ENCODE data around the gene MSI2.

Gene MSI2

DNA sequence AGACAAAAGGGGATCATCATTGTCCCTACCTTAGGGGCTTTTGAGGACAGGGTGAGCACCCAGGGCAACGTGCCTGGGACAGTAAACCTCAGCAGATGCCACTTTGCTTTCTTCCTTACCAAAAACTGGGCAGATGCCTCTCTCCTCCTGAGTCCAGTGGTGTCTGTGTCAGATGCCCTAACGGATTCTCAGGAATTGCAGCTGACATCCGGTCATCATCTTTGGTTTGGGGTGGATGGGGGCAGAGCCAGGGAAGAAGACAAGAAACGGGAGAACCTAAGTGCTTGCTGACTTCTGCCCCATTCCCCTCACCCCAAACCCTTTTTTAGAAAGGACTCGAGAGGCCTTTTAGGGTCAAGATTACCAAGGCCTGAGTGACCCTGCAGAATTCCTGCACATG lies 187.5 kb downstream of the MSI2 start:
- no peak for DNase-seq

DNA sequence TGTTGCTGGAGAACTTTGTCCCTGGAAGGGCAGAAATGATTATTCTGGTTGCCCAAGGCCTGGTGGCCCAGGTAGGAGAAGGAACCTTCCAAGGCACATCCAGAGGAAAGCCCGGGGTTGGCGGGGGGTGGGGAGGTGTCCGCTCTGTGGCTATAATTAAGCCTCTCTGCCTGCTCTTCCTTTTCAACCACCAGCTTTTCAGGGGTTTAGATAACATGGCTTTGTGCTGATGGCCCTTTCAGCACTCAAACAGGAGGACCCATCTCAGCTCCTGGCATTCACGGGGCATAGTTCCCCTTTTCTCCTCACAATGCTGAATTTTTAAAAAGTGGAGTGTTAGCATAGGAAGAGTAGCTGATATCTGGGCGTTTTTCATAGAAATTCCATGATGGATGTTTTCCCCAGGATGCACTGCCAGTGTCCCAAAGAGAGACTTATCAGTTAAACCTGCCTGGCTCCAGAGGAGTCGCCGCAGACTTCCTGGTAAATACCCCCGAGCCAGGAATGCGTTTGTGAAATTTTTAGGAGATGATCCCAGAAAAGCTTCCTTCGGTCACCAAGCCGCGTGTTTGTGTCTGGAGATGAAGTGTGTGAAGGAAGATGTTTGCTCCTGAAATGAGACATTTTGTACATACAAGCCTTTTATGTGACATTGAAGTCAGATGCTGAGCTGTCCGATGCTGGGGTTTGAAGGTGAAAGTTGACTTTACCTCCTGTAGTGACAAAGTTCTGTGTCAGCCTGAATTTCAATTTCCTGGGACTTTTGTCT lies 188.5 kb downstream of the MSI2 start:
- no peak for DNase-seq

DNA sequence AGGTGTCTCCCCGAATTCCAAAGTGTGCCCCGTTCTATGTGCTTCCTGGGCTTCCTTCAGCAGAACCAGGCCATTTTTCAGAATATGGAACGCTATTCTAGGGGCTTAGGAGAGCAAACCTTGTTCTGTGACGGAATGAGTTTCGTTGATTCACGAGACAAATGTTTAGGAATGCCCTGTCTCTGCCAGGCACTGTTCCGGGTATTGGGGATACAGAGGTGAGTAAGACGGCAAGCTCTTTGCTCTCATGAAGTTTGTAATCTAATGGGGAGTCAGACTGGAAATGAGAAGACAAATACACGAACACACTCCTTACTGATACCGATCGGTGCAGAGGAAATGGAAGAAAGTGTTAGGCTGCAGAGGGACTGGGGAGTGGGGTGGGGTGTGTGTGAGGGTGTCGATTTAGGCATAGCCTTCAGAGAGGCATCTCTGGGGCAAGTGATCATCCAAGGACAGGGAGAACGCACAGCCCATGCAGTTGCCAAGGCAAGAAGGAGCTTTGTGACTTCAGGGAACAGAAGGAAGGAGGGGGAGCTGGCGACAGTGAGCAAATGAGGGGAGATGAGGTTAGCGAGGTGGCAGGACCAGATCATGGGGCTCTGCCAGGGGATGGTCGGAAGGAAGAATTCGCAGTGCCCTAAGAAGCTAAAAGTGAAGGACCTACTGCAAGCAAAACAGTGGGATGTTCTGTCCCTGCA lies 189.6 kb downstream of the MSI2 start:
- no peak for DNase-seq

DNA sequence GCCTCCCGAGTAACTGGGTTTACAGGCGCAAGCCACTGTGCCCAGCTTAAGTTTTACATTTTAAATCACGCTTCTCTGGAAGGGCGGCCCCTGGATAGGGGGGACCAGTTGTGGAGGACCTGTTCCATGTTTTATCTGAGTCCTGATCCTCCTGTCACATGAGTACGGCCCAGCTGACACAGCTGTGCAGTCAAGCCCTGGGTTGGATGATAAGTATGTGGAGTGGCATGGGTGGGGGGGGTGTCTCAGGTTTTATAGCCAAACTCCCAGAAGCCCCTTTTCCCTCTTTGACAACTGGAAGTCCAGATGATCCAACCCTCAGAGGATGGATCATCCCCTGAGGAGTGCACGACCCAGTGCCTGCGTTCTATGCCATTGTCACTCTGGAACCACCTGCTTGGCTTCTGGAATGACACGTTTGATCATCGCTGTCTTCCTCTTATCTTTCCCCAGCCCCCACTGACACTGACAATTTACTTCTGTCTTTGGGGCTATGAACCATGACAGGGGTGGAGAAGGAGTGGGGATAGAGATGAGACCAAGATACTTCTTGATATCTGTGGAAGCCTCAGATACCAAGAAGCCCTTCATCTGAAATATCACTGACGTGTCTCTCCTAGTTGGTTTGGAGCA lies 191.2 kb downstream of the MSI2 start:
- no peak for DNase-seq

DNA sequence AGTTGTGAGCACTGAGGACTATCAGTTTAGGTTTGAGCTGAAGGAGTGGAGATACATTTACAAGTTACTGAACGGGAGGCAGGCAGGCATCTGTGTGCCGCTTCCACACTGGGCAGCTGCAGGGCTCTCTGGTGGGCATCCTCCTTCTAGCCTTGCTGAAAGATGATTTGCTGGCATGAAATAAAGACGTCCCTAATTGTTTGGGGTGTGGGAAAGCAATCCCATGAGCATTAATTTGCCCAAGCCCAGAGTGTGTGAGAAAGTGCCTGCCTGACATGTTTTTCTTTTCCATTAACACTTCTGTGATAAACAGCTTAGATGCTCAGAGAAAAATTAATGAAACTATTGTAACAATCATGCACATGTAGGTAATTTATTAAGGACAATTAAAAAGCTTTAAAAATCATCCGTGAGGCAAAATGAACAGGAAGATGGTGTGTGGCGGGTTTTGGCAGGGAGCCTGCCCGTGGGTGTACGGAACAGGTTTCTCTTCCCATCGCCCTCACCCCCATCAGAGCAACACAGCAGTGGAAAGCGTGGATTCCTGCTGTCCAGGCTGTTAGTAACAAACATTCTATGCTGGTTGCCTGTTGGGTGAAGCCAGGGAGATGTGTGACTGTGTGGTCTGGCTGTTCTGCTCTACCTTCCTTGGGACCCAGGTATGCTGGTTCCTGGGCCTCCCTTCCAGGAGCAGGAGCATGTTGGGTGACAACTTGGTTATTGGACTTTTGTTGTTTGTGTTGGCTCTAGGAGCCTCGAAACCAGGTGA lies 191.9 kb downstream of the MSI2 start:
- no peak for DNase-seq

DNA sequence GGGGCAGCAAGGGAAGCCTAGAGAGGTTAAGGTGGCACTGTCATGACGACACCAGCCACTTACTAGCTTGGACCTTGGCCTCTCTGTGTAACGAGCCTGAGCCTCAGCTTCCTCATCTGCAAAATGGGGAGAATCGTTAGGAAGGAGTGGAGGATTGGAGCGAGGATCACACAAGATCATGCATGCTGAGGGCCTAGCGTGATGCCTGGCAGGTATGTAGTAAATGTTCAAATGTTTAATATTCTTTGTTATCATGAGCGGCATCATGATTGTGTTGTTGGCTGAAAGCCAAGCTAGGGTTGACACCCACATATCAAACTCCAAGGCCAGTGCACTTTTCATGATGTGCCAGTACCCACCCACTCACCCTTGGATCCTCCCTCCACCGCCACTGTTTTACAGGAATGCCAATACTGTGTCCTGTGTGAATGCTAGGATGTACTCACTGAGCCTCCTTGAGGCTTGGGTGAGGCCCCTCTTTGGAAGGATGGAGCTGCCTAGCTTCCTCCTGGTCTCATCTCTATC lies 192.5 kb downstream of the MSI2 start:
- DNase-seq, result no peak

DNA sequence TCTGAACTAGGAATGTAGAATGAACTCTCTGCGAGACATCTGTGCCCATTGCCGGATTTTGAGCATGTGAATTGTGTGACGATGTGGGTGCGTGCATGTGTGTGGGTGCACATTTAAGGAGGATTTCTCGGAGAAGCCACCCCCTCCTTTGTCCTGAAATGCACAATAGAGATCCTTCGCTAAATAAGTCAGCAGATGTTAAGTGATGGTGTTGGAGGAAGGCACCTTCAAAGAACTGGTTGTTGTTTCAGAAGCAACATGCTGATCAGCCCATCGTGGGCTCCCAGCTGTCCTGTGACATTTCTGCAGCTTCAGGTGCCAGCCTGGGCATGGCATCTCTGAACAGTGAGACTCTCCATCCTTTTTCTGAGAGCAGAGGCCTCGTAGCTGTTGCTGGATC lies 194.9 kb downstream of the MSI2 start:
- no peak for DNase-seq

DNA sequence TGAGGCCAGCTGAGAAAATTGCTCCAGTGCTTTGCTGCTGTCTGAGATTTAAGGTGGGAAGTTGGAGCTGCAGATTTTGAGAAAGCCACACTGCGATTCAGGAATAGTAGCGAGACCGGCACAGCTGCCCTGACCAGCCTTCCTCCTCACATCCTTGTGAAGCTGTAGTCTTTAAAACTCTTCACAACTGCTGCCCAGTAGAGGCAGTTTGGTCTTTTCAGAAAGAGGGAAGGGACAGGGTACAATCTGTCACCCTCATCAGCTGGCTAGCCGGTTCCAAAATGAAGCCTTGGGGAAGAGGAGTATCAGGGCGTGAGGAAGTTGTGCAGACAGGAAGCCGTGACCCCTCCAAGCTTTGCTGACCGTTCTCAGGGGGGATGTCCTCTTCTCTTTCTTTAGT lies 195.3 kb downstream of the MSI2 start:
- DNase-seq, result no peak

DNA sequence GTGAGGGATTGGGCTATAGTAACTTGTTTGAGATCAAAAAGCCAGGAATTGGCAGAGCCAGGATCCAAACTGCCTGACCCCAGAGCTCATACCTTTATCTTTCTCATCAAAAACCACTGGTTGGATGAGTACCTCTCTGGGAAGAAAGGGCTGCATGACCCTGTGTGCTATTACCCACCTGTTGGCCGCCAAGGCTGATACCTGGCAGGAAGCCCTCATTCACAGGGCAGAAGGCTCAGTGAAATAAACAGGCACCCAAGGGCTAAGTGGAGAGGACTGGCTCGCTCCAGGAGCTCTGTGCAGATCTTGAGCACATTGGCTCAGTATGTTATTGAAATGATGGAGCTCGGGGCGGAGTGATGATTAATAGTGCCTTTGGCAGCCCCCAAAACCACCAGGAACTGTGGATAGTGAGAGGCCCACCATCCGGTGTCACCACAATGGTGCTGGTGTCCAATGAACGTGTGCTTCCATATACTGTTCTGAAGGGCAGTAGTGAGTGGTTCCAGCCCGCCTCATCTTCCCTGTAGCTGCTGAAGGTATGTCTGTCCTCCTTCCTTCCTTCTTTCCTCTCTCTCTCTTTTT lies 197.6 kb downstream of the MSI2 start:
- no peak for DNase-seq

DNA sequence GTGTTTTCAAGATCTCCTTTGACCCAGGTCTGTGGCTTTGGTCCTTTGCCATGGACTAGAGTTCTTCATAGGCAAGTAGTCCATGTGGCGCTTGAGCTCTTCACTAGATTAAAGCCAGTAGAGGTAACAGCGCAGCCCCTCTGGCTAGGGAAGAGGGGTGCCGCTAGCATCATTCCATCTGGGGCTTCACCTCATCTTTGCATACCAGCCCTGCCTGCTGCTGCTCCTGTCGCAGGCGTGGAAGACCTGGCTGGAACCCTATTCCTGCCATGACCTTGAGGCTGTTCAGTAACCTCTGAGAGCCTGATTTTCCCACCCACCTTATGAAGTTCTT lies 198.4 kb downstream of the MSI2 start:
- DNase-seq, result no peak

DNA sequence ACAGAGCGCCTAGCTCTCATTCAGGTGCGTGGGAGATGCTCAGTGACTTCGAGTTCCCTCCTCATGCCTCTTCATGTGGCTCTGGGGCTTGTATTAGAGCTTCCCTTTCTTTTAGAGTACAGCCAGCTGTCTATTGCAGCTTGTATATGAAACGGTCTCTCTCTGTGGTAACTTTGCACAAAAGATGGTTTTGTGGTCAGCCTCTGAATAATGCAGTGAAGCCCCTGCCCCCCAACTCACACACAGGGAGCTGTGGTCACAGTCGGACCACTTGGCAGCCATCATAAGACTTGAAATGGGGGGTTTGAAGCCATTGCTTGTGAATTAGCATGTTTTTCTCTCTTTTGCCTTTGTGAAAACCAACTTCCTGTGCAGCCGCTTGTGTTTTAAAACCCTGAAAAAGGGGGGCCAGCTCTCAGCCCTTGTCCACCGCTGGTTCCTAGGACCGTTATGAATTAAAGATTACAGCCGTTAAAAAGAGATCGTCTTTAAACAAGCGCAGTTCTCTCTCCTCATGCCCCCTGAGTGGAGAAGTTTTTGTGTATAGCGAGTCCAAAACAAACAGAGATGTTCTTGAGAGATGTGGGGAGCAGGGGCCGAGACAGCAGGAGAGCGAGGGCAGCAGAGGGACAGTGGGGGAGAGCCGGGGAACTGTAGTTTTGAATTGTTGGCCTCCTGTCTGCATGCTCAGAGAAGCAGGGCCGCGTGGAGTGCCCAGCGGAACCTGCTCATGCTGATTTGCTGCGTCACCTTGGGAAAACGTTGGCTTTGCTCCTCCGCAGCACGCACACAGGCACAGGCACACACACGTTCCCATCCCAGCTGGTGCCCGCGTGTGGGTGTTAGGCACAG lies 199.0 kb downstream of the MSI2 start:
- DNase-seq, result no peak

DNA sequence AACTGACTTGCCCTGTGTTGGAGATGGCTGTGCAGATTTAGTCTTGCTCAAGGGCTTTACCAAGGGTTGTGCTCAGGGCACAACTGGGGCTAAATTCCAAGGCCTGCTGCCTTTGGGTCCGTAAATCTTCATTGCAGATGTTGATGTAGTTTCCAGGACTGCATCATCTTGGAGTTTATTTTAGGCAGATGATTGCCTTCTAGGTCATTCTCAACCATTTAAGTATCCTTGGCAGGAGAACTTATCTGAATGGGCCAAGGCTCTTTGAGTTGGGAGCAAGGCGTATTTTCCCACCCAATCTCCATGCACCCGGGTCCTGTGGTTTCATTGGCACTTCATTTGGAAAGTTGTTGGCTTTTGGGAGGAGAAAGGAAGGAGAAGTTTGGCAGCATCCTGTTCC lies 200.3 kb downstream of the MSI2 start:
- DNase-seq, result no peak

DNA sequence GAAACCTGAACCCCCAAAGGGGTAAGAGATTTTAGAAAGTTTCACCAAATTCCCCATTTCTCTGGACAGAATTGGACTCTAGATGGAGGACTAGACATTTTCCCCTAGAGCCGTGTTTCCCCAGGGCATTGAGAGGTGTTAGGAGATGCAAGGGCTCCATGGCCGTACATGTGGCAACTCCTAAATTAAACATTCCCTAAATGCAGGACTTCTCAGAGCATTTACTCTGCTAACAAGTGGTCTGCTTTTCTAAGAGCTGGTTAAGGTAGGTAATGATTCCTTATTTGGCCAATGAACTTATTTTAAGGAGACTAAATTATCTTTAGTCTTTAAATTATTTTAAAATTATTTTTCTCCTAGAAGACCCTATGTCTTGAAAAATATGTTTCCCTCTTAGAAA lies 200.9 kb downstream of the MSI2 start:
- DNase-seq, result no peak

DNA sequence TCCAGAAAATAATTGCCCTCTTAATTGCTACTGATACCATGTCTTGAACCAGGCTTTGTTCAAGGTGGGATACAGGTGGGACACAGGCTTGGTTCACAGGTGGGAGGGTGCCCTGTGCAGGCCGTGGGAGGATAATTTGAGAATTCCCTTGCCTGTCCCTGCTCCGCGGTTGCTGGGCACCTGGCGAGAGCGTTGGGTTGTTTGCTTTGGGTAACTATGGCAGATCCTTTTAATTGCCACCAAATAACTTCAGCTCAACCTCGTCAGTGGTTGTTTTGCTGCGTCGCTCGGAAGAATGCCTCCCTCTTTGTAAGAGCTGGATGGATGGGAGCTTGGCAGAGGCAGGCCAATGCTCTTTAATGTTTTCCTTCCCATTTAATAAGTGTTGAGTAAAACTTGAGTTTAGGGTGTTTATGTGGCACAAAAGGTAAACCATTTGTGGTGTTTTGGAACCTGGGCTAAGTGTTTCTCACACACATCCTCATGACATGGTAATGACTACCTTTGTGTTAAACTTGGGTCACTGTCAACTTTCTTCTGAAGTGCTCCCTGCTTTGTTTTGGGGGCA lies 202.5 kb downstream of the MSI2 start:
- DNase-seq, result no peak

DNA sequence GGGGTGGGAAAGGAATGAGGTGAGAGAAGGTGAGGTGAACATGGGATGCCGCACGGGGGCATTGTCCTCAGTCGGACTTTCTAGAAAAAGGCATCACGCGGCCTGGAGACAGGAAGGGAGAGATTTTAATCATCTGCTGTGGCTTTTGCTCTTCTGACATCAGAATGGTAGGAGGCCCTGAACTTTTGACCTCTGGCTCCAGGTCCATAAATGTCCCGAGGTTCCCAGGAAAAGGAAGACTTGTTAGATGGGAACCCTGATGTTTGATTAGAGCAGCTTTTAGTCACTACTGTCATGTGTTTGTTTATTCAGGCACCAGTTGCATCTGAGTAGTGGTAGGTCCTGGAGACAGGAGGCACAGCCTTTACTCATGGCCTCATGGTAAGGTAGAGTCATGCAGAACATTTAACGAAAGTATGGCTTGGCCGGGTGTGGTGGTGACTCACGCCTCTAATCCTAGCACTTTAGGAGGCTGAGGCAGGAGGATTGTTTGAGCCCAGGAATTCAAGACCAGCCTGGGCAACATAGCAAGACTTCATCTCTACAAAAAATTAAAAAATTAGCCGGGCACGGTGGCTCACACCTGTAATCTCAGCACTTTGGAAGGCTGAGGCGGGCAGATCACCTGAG lies 203.1 kb downstream of the MSI2 start:
- no peak for DNase-seq

DNA sequence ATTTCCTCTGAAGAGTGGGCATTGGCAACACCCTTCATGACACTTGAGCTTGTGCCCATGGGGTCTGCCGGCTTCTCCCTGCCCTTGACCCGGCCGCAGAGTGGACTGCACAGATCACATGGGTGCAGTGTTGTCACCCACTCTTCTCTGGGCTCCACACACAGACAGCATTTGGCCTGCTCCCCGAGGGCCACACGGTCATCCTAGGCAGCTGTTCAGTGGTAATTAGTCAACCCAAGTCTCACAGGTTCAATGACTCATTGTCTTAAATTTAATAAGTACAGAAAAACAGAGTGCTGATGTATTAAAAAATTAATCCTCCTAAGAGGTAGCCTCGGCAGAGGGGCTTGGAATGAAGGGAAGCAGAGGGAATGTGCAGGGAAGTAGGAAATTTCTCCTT lies 204.8 kb downstream of the MSI2 start:
- DNase-seq, result no peak

DNA sequence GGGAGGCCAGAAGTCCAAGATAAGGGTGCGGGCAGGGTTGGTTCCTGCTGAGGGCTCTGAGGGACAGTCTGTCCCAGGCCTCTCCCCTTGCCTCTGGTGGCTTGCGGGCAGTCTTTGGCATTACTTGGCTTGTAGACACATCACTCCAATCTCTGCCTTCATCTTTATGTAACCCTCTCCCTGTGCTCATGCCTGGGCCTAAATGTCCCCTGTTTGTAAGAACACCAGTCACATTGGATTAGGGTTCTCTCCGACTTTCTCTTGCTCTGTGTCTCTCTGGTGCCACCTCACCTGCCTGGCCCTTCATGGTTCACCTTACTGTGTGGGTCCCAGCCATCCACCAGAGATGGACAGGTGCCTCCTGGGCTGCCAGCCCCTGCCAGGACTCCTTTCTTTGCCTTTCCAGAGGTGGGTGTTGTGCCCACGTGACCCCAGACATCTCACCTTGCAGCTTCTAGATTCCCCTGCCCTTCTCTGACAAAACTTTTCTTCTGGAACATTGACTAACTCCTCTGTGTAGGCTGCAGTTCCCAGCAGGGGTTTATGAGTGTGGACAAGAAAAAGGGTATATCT lies 205.8 kb downstream of the MSI2 start:
- DNase-seq, result no peak

DNA sequence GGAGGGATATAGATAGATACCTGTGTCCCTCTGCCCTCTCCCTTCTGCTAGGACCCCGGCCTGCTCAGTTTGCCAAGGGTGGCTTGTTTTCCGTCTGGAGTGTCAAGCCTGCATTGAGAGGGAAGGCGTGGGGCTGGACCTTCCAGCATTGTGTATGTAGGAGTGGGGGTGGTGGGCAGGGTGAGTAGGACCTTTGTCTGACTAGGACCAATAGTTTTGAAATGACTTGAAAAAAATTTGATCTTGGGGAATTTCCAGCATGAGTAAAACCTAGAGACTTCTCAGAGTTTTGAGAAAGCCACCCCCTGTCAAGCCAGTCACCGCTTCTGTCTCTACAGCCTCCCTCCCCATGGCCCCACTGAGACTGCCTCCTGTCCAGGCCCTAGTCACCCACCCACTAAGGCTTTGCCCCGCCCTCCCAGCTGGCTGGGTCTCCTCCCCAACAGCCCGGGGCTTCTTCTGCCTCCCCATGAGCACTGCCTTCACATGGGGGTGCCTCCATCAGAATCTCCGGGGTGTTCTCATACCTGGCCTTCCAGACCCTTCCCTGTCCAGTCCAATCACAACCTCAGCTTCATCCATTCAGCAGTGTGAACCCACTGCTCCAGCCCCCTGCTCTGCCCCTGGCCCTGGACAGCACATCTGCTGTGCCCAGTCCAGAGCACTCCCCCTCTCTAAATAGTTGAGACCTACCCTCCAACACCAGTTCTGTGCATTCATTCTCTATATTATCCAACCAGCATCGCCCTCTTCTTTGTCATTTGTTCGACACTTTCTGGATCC lies 207.0 kb downstream of the MSI2 start:
- DNase-seq, result no peak

DNA sequence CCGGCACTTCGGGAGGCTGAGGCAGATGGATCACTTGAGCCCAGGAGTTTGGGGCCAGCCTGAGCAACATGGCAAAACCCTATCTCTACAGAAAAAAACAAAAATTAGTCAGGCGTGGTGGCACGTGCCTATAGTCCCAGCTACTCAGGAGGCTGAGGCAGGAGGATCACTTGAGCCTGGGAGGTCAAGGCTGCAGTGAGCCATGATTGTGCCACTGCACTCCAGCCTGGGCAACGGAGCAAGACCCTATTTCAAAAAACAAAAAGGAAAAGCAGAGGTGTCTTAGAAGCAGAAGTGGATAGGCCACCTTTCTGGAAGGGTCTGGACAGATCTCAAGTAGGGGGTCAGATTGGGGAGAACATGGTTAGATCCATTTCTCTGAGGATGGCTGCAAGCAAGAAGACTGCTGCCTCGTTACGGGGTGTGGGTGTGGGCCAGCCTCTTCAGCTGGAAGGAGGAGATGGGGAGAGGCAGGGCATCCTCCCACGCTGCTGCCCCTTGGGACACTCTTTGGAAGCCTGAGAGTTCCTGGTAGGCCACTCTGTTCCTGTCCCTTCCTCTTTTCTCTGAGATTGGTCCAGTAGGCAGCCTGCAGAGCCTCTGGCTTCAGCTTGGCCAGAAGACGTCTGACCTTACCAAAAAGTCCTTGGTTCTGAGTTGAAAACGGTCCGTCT lies 208.0 kb downstream of the MSI2 start:
- no peak for DNase-seq

Data from NCI-H1092 treated with DMSO at 0.1 percent for 48 hours (cell line).